ENCODE results near the gene COPG1.
"Not testable (repeated sequence)": the region's sequence is repeated elsewhere in the genome, so short reads cannot be mapped to it uniquely, and the experiment has no call there.

The COPG1 gene

GRCh38 chr3:129238945-129239705, 10.3 kb upstream of the COPG1 start:
- DNase-seq (ENCODE audit: extremely low spot score, insufficient read length, low read depth) (no peak), FAIRE-seq (no peak)

GRCh38 chr3:129239991-129240390, 9.4 kb upstream of the COPG1 start:
- FAIRE-seq (no peak), DNase-seq (ENCODE audit: extremely low spot score, insufficient read length, low read depth) (no peak)

GRCh38 chr3:129240436-129240835, 9.0 kb upstream of the COPG1 start:
- FAIRE-seq (no peak), DNase-seq (ENCODE audit: extremely low spot score, insufficient read length, low read depth) (no peak)

GRCh38 chr3:129245141-129245540, 4.3 kb upstream of the COPG1 start:
- FAIRE-seq (no peak), DNase-seq (ENCODE audit: extremely low spot score, insufficient read length, low read depth) (no peak)

GRCh38 chr3:129245641-129246306, 3.6 kb upstream of the COPG1 start:
- FAIRE-seq (peak; percentile 78), DNase-seq (ENCODE audit: extremely low spot score, insufficient read length, low read depth) (peak; percentile 58)

GRCh38 chr3:129246636-129247035, 2.8 kb upstream of the COPG1 start:
- DNase-seq (ENCODE audit: extremely low spot score, insufficient read length, low read depth) (no peak), FAIRE-seq (no peak)

GRCh38 chr3:129248286-129248979, 973 bp upstream of the COPG1 start:
- FAIRE-seq (no peak), DNase-seq (ENCODE audit: extremely low spot score, insufficient read length, low read depth) (no peak)

GRCh38 chr3:129252748-129253147, 3.3 kb downstream of the COPG1 start:
- FAIRE-seq (no peak), DNase-seq (ENCODE audit: extremely low spot score, insufficient read length, low read depth) (no peak)

GRCh38 chr3:129254536-129255230, 5.3 kb downstream of the COPG1 start:
- FAIRE-seq (no peak), DNase-seq (ENCODE audit: extremely low spot score, insufficient read length, low read depth) (no peak)

- FAIRE-seq (no peak), DNase-seq (ENCODE audit: extremely low spot score, insufficient read length, low read depth) (no peak)
These were observed 6.9 kb downstream of the COPG1 start for GRCh38 chr3:129256270-129256669.

GRCh38 chr3:129257609-129258008, 8.2 kb downstream of the COPG1 start:
- DNase-seq (ENCODE audit: extremely low spot score, insufficient read length, low read depth) (no peak), FAIRE-seq (no peak)

- FAIRE-seq, result no peak
- no peak for DNase-seq (ENCODE audit: extremely low spot score, insufficient read length, low read depth)
These were observed 10.4 kb downstream of the COPG1 start for GRCh38 chr3:129259612-129260477.

GRCh38 chr3:129260606-129261005, 11.2 kb downstream of the COPG1 start:
- FAIRE-seq (no peak), DNase-seq (ENCODE audit: extremely low spot score, insufficient read length, low read depth) (no peak)

GRCh38 chr3:129261894-129262293, 12.5 kb downstream of the COPG1 start:
- DNase-seq (ENCODE audit: extremely low spot score, insufficient read length, low read depth) (no peak), FAIRE-seq (no peak)

GRCh38 chr3:129263161-129263910, 13.9 kb downstream of the COPG1 start:
- DNase-seq (ENCODE audit: extremely low spot score, insufficient read length, low read depth) (no peak), FAIRE-seq (no peak)

GRCh38 chr3:129264994-129265393, 15.6 kb downstream of the COPG1 start:
- not testable (repeated sequence) for DNase-seq (ENCODE audit: extremely low spot score, insufficient read length, low read depth); FAIRE-seq

- DNase-seq (ENCODE audit: extremely low spot score, insufficient read length, low read depth), result no peak
- FAIRE-seq, result no peak
These were observed 17.2 kb downstream of the COPG1 start for GRCh38 chr3:129266651-129267050.

- FAIRE-seq (no peak), DNase-seq (ENCODE audit: extremely low spot score, insufficient read length, low read depth) (no peak)
These were observed 19.0 kb downstream of the COPG1 start for GRCh38 chr3:129268396-129268795.

- no peak for DNase-seq (ENCODE audit: extremely low spot score, insufficient read length, low read depth)
- no peak for FAIRE-seq
These were observed 22.3 kb downstream of the COPG1 start for GRCh38 chr3:129271674-129272073.

Measured in GM18507 (cell line).